ENCODE results near the gene ZNF714.

ZNF714 gene

DNA sequence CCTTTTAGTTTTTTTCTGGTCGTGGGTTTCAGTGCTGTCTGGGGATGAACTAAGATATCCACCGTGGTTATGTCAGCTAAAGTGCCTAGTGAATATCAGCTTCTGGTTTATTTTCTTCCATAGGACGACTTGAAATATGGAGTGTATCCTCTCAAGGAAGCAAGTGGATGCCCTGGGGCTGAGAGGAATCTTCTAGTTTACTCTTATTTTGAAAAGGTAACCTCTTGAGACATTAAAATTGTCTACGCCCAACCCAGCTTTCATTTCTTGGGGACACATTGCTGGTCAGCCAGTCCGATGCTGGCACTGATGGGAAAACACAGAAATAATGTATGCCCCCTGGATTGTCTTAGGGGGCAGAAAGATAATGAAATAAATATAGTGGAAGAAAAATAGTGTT is 61.4 kb downstream of the ZNF714 start:
- H3K9me3 Mint-ChIP-seq, result no peaks in the 10 kb centered on the region
- no peak for DNase-seq
- peaks cover 16 to 49% of the 10 kb centered on the region in 2 donors for H3K4me1 Mint-ChIP-seq
- no peaks in the 10 kb centered on the region for H3K27me3 Mint-ChIP-seq
- H3K27ac Mint-ChIP-seq, result no peak overlapping the region
- ATAC-seq (replicated peaks), result no peak
- peak overlapping the region; percentile 55 to 99 for H3K4me3 Mint-ChIP-seq
- H3K36me3 Mint-ChIP-seq, result peaks cover 41 to 43% of the 10 kb centered on the region in 2 donors

DNA sequence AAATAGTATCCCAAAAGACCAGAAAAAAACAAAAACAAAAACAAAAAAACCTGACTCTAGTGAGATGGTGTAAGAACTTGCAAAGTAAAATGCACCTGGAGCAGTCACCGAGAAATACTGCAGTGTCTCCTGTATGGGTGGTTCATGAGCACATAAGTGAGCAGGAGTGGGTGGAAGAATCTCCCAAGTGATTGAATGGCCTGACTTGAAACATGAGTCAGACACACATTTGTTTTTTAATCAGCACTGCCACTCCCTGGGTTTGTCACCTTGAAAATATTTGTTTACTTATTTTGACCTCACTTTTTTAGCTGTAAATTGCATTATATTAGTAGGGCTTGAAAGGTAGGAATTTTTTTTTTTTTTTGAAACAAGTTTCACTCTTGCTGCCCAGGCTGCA is 61.9 kb downstream of the ZNF714 start:
- Mint-ChIP-seq H3K4me3 (no peak overlapping the region), H3K27me3 (no peaks in the 10 kb centered on the region), H3K4me1 (peaks cover 16 to 49% of the 10 kb centered on the region in 2 donors), H3K27ac (no peak overlapping the region), H3K9me3 (no peaks in the 10 kb centered on the region), H3K36me3 (peaks cover 44 to 47% of the 10 kb centered on the region in 2 donors)
- no peak for DNase-seq
- ATAC-seq (replicated peaks), result no peak

DNA sequence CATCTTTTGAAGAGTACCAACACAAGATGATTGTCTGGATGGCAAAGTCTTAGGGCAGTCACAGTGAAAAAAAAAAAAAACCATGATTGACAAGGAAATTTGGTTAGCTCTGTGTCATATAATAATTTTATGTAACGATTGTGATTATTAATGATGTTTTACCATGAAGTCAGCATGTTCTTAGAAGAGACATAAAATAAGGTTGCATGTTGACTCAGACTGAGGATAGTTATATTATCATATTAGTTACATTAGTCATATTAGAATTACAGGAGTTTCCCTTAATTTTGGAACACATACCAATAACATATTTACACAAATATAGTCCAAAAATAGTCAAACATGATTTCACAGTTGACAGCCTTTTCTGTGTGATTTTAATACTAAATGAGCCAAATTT is 65.5 kb downstream of the ZNF714 start:
- H3K4me1 Mint-ChIP-seq, result peaks cover 16 to 42% of the 10 kb centered on the region in 2 donors
- no peak overlapping the region for H3K4me3 Mint-ChIP-seq
- no peaks in the 10 kb centered on the region for H3K27me3 Mint-ChIP-seq
- no peak for DNase-seq
- no peak overlapping the region for H3K27ac Mint-ChIP-seq
- ATAC-seq (replicated peaks), result no peak
- H3K36me3 Mint-ChIP-seq, result peaks cover 69 to 73% of the 10 kb centered on the region in 2 donors
- H3K9me3 Mint-ChIP-seq, result no peaks in the 10 kb centered on the region

DNA sequence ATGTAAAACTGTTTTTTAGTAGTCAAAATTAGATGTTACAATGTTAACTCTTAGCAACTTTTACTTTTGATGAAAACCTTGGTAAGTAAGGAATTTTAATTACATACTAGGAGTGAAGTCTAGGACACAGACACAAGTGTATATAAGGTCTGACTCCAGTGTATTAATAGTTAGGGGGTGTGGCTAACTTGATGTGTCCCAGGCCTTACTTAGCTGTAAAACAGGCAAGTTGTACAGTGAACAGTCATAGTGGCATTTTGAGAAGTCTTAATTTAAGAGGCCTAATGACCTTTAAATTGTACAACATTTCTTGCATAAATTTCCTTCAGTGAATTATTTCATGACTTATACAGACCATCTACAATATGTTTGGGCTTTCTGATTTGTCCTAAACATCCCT is 66.7 kb downstream of the ZNF714 start:
- ATAC-seq (replicated peaks) (no peak), DNase-seq (no peak)
- no peaks in the 10 kb centered on the region for H3K27me3 Mint-ChIP-seq
- H3K9me3 Mint-ChIP-seq, result no peaks in the 10 kb centered on the region
- peaks cover 11 to 33% of the 10 kb centered on the region in 2 donors for H3K4me1 Mint-ChIP-seq
- H3K36me3 Mint-ChIP-seq, result peaks cover 73 to 79% of the 10 kb centered on the region in 2 donors
- H3K4me3 Mint-ChIP-seq, result no peak overlapping the region
- no peak overlapping the region for H3K27ac Mint-ChIP-seq

DNA sequence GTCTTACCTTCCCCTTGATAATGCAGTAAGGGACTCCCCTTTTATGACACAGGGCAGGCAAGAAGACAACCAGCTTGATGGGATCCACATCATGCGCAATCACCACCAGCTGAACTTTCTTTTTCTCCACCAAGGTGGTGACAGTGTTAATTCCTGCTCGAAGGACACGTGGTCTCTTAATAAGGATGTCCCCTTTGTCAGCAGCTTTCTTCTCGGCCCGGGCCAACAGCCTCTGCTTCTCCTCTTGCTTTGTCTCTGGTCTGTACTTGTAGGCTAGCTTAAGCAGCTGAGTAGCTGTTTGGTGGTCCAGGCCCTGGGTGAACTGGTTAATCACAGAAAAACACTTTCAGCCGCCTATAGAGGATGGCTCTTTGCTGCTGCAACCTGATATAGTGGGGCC is 67.9 kb downstream of the ZNF714 start:
- H3K27me3 Mint-ChIP-seq, result no peaks in the 10 kb centered on the region
- DNase-seq (no peak), ATAC-seq (replicated peaks) (no peak)
- peaks cover 11 to 31% of the 10 kb centered on the region in 2 donors for H3K4me1 Mint-ChIP-seq
- no peaks in the 10 kb centered on the region for H3K9me3 Mint-ChIP-seq
- no peak overlapping the region for H3K27ac Mint-ChIP-seq
- no peak overlapping the region for H3K4me3 Mint-ChIP-seq
- peaks cover 74 to 78% of the 10 kb centered on the region in 2 donors for H3K36me3 Mint-ChIP-seq

DNA sequence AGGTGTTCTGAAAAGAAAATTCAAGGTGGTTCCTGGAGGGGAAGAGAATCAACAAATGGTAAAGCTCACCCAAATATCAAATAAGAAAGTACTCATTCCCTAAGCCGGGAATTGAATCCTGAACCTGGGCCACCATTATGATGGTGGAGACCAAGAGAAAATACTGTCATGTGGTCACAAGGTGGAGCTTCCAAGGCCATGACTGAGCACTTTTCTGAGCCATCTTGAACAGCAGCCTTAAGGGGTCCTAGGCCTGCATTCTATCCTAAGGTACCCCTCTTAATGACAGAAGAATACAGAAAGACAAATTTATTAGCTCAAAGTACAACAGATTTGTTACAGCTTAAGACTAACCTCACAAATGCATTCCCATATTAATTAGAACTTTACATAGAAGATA is 69.5 kb downstream of the ZNF714 start:
- ATAC-seq (replicated peaks) (no peak), DNase-seq (no peak)
- H3K9me3 Mint-ChIP-seq, result no peaks in the 10 kb centered on the region
- H3K36me3 Mint-ChIP-seq, result peaks cover 72 to 78% of the 10 kb centered on the region in 2 donors
- H3K27me3 Mint-ChIP-seq, result no peaks in the 10 kb centered on the region
- peaks cover 21 to 35% of the 10 kb centered on the region in 2 donors for H3K4me1 Mint-ChIP-seq
- H3K27ac Mint-ChIP-seq, result peak overlapping the region; percentile 56
- no peak overlapping the region for H3K4me3 Mint-ChIP-seq

DNA sequence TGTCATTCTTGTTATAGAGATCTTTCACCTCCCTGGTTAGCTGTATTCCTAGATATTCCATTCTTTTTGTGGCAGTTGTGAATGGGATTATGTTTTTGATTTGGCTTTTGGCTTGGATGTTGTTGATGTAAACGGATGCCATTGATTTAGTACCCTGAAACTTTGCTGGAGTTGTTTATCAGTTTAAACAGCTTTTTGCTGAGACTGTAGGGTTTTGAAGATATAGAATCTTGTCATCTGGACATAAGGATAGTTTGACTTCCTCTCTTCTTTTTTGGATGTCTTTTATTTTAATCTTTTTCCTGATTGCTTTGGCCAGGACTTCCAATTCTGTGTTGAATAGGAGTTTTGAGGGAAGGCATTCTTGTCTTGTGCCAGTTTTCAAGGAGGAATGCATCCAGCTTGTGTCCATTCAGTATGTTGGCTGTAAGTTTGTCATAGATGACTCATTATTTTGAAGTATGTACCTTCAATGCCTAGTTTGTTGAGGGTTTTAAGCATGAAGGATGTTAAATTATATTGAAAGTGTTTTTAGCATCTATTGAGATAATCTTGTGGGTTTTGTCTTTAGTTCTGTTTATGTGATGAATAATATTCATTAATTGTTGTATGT is 76.6 kb downstream of the ZNF714 start:
- H3K4me3 Mint-ChIP-seq, result no peak overlapping the region
- ATAC-seq (replicated peaks) (no peak), DNase-seq (no peak)
- H3K9me3 Mint-ChIP-seq, result peaks cover 1 to 3% of the 10 kb centered on the region in 2 donors
- H3K4me1 Mint-ChIP-seq, result peaks cover 12 to 23% of the 10 kb centered on the region in 2 donors
- H3K36me3 Mint-ChIP-seq, result peaks cover 41 to 59% of the 10 kb centered on the region in 2 donors
- H3K27me3 Mint-ChIP-seq, result no peaks in the 10 kb centered on the region
- no peak overlapping the region for H3K27ac Mint-ChIP-seq

DNA sequence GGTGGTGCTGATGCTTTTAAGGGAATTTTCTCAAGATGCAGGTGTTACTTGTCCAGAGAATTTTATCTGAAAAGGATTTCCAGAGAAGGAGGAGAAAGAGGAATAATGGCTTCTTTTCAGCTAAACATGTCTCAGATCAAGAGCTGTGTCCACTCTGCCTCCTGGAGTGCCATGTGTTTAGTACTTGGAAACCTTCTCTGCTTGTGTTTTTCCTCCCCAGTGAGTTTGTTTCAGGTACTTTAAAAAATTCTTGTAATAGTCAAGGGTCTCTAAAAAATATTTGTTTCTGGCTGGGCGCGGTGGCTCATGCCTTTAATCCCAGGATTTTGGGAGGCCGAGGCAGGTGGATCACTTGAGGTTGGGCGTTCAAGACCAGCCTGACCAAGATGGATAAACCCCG is 82.5 kb downstream of the ZNF714 start:
- Mint-ChIP-seq H3K9me3 (no peaks in the 10 kb centered on the region), H3K4me3 (no peak overlapping the region), H3K4me1 (peaks cover 0 to 6% of the 10 kb centered on the region in 2 donors), H3K27ac (no peak overlapping the region), H3K27me3 (no peaks in the 10 kb centered on the region), H3K36me3 (peaks cover 30 to 43% of the 10 kb centered on the region in 2 donors)
- DNase-seq, result no peak
- ATAC-seq (replicated peaks), result no peak

DNA sequence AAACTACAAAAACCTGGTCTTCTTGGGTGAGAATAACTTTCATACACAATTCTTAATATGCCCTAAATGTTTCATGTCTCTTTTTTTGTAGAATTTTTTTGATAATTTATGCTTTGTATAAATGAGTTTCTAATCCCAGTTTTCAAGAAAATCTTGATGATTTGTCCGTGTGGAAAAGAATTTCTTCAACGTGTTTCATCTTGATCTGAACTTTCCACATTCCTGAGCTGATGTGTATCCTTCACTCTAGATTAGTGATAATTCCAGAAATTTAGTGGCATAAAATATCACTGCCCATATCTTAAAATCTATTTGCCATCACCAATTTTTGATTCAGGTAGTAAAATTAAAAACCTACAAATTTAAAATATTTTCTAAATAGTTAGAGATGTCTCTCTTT is 84.4 kb downstream of the ZNF714 start:
- ATAC-seq (replicated peaks) (no peak), DNase-seq (no peak)
- Mint-ChIP-seq H3K36me3 (peaks cover 30 to 42% of the 10 kb centered on the region in 2 donors), H3K4me1 (peaks cover 0 to 6% of the 10 kb centered on the region in 2 donors), H3K4me3 (no peak overlapping the region), H3K27ac (no peak overlapping the region), H3K9me3 (no peaks in the 10 kb centered on the region), H3K27me3 (no peaks in the 10 kb centered on the region)

All from stimulated activated naive B cell treated with anti-CD40 and anti-IgM and Interleukin-4, amounts not matched to agents 10 μg/mL and 1 μg/mL and 100 μg/mL, for 72 hours (primary cell).